ENCODE measurements around the gene MOXD1.

- TF ChIP-seq CTCF (IDR thresholded peaks at IDR 0.05) (no peak), EP300 (IDR thresholded peaks at IDR 0.05) (no peak), POLR2AphosphoS5 (IDR thresholded peaks at IDR 0.05) (no peak), POLR2A (IDR thresholded peaks at IDR 0.05) (no peak)
Observed at GRCh38 chr6:132357120-132357519, 44.2 kb downstream of the MOXD1 start.

Data from stomach (tissue), 4 donors.